K562 (cell line): ENCODE data around the gene STPG4. TPM values are rescaled to one million over a fixed set of nuclear protein-coding genes. Genes with fewer than 3 reads are reported as not detected.

Experiments
- ATAC-seq: fragments of 200-7000 bp; cut with Tn5 transposase; 3 replicates; pipeline ENCODE4 v1.9.1; 2020; ENCODE audit warnings: moderate library complexity
- BruUV-seq: library from RNA; stranded (reverse); fragments of 400-500 nt; replicated peaks from 2 replicates; lab custom pipeline; 2021; lab: Mats Ljungman, UMichigan
- CTCF ChIA-PET: fragments of 300-600 bp; formaldehyde crosslinking; extraction: SDS; loops from one replicate; lab custom pipeline; 2021; ENCODE audit warnings: low intra/inter-chr PET ratio; lab: Yijun Ruan, JAX
- POLR2A ChIA-PET: fragments of 300-600, 350-650 bp; sonication (Branson Sonifier 250); formaldehyde crosslinking; extraction: SDS; loops from one replicate; lab custom pipeline; 2021; ENCODE audit warnings: antibody characterized with exemption, inconsistent platforms; lab: Yijun Ruan, JAX
- DNase-seq, 4 experiments: peaks; one replicate each; pipeline versions ENCODE4 v3.0.0 to v3.0.0-alpha.2; 2011 to 2018; ENCODE audit warnings: low spot score in 3 of 4, mixed read lengths in 3 of 4; ENCODE audit errors: extremely low read depth in 1 of 4
- FAIRE-seq: peaks from 2 replicates; lab custom pipeline; 2011; peaks lifted over from hg19 to GRCh38; lab: Jason Lieb, UNC
- H2AFZ ChIP-seq: 2 replicates; pipeline ENCODE4 v1.6.0; 2011; ENCODE audit warnings: low read depth, low read length, control low read depth, inconsistent platforms
- H3K27ac ChIP-seq: fragments of 200-600 bp; 3 replicates; pipeline ENCODE4 v1.8.0; 2011; ENCODE audit warnings: low read depth, mild to moderate bottlenecking, control low read depth, inconsistent platforms, low read length, moderate library complexity, mixed read lengths; ENCODE audit errors: extremely low read depth
- H3K27me3 ChIP-seq, 2 experiments: fragments of 300-600 bp in 1 of 2; 2 replicates in 1 of 2; 3 replicates in 1 of 2; pipeline versions ENCODE4 v1.6.0 to v1.8.0; 2011; ENCODE audit warnings: inconsistent platforms in 2 of 2, low read length in 2 of 2, mild to moderate bottlenecking in 1 of 2, mixed read lengths in 1 of 2, moderate library complexity in 1 of 2; ENCODE audit not compliant: control insufficient read depth in 2 of 2, insufficient read depth in 2 of 2
- H3K36me3 ChIP-seq: fragments of 300-600 bp; 3 replicates; pipeline ENCODE4 v1.8.0; 2011; ENCODE audit warnings: mild to moderate bottlenecking, low read length, inconsistent platforms; ENCODE audit not compliant: control insufficient read depth, insufficient read depth
- H3K4me1 ChIP-seq, 2 experiments: fragments of 200-600 bp in 1 of 2; replicated peaks in 1 of 2; 2 replicates in 1 of 2; 3 replicates in 1 of 2; pipeline versions ENCODE4 v1.5.1 to v1.8.0; 2011; ENCODE audit warnings: inconsistent platforms in 2 of 2, low read length in 2 of 2, mild to moderate bottlenecking in 1 of 2, mixed read lengths in 1 of 2, moderate library complexity in 1 of 2; ENCODE audit not compliant: control insufficient read depth in 2 of 2, insufficient read depth in 2 of 2
- H3K4me2 ChIP-seq: 2 replicates; pipeline ENCODE4 v1.6.1; 2011; ENCODE audit warnings: low read length, control low read depth, inconsistent platforms, mixed read lengths; ENCODE audit not compliant: insufficient read depth
- H3K4me3 ChIP-seq: fragments of 200-600 bp; sonication (generic), shearing (Covaris generic); 2 replicates; pipeline ENCODE4 v1.5.1; 2016; ENCODE audit warnings: control low read depth, inconsistent platforms
- H3K79me2 ChIP-seq: fragments of 200-600 bp; 3 replicates; pipeline ENCODE4 v1.8.0; 2011; ENCODE audit warnings: low read length, inconsistent platforms; ENCODE audit not compliant: control insufficient read depth, insufficient read depth
- H3K9ac ChIP-seq, 2 experiments: 2 replicates each; pipeline versions ENCODE4 v1.6.0 to v1.6.1; 2011; ENCODE audit warnings: low read depth in 2 of 2, low read length in 2 of 2, control low read depth in 1 of 2, inconsistent platforms in 1 of 2, mild to moderate bottlenecking in 1 of 2, mixed read lengths in 1 of 2; ENCODE audit not compliant: insufficient read depth in 1 of 2
- H3K9me1 ChIP-seq: one replicate; pipeline ENCODE4 v1.6.0; 2011; ENCODE audit warnings: inconsistent platforms, mild to moderate bottlenecking, low read length, moderate library complexity; ENCODE audit not compliant: control insufficient read depth, insufficient read depth
- H3K9me3 ChIP-seq: replicated peaks from 2 replicates; pipeline ENCODE4 v1.5.1; 2011; ENCODE audit warnings: low read depth, low read length, inconsistent platforms; ENCODE audit not compliant: control insufficient read depth, insufficient read depth
- H4K20me1 ChIP-seq: replicated peaks from 2 replicates; pipeline ENCODE4 v1.6.1; 2011; ENCODE audit warnings: low read length, inconsistent platforms, mixed read lengths; ENCODE audit not compliant: control insufficient read depth, insufficient read depth
- CREBBP ChIP-seq: IDR thresholded peaks from one replicate; pipeline ENCODE4 v1.6.1; 2012; ENCODE audit warnings: low read depth, mild to moderate bottlenecking, control low read depth, inconsistent platforms, low read length
- CREM ChIP-seq: IDR thresholded peaks from 2 replicates; pipeline ENCODE4 v1.6.1; 2014; ENCODE audit warnings: antibody characterized with exemption, low read depth
- GATAD2A ChIP-seq: fragments of 450-650 bp; IDR thresholded peaks from 2 replicates; pipeline ENCODE4 v1.6.1; 2017
- MCM5 ChIP-seq: fragments of 450-650 bp; IDR thresholded peaks from 2 replicates; pipeline ENCODE4 v1.6.1; 2016; ENCODE audit warnings: low read depth
- PML ChIP-seq: IDR thresholded peaks from 2 replicates; pipeline ENCODE4 v1.6.1; 2012; ENCODE audit warnings: low read length, inconsistent platforms
- RCOR1 ChIP-seq, 2 experiments: IDR thresholded peaks; 2 replicates each; pipeline ENCODE4 v1.6.1; 2012; ENCODE audit warnings: low read depth in 2 of 2, low read length in 2 of 2, borderline replicate concordance in 1 of 2, improper control_type of control experiment in 1 of 2
- TEAD1 ChIP-seq, 2 experiments: fragments of 450-650 bp in 1 of 2; sonication (generic) in 1 of 2; formaldehyde crosslinking; IDR thresholded peaks; 2 replicates each; pipeline versions ENCODE4 v1.4.0 to v1.8.0; 2020 to 2022; ENCODE audit warnings: mild to moderate bottlenecking in 2 of 2, missing genetic modification reagents in 1 of 2
- ZNF174 ChIP-seq: fragments of 250-450 bp; sonication (Bioruptor Pico); IDR thresholded peaks from 2 replicates; pipeline ENCODE4 v1.4.0; 2020; ENCODE audit warnings: mild to moderate bottlenecking
- ZNF57 ChIP-seq: fragments of 450-650 bp; formaldehyde crosslinking; IDR thresholded peaks from 2 replicates; pipeline ENCODE4 v1.4.0; 2020; ENCODE audit warnings: mild to moderate bottlenecking, moderate library complexity
- WGBS: fragments of 100-300 bp; shearing (Covaris generic); methylation state at CpG from one replicate; pipeline ENCODE4 v1.1.6; 2016; ENCODE audit warnings: low coverage, mixed read lengths; ENCODE audit not compliant: insufficient coverage; ENCODE audit errors: missing lambda C conversion rate; 5-methylcytosine and 5-hydroxymethylcytosine counted together
- in situ Hi-C: fragments of 300-500 bp; cut with MboI; formaldehyde crosslinking; loops from 4 replicates; pipeline ENCODE4 v1.15.0; 2018; ENCODE audit warnings: inconsistent platforms, mixed read lengths
- intact Hi-C: fragments of 100-400 bp; cut with micrococcal nuclease; formaldehyde crosslinking; loops from 2 replicates; pipeline ENCODE4 v1.14.2; 2022
- polyA plus RNA-seq, 8 experiments: library from polyadenylated mRNA; depleted of rRNA in 4 of 8; stranded (reverse) in 5 of 8; unstranded in 3 of 8; fragments of >200 nt; fragmentation: Nextera tagmentation in 2 of 8; fragmentation: Illumina TruSeq in 1 of 8; extraction: Ambion mirVana in 2 of 8; extraction: Trizol in 1 of 8; gene quantifications; 2 replicates each; pipeline versions ENCODE4 v1.2.1 to v1.2.3, GENCODE V29; 2011 to 2014; ENCODE audit warnings: inconsistent platforms in 1 of 8, missing spikeins in 1 of 8
- total RNA-seq, 7 experiments: library from RNA; depleted of rRNA in 6 of 7; stranded (reverse); fragments of >200 nt in 6 of 7; fragmentation: Illumina TruSeq in 2 of 7; extraction: Trizol in 2 of 7; gene quantifications; 2 replicates each; pipeline versions ENCODE4 v1.2.1 to v1.2.3, GENCODE V29; 2011 to 2021; ENCODE audit warnings: low replicate concordance in 1 of 7
- TF ChIP-seq, protein P1 (sequence below), 3 experiments: fragments of 200-800 bp in 1 of 3; sonication (Bioruptor generic) in 1 of 3; sonication (generic) in 1 of 3; formaldehyde crosslinking in 1 of 3; IDR thresholded peaks; 2 replicates each; pipeline versions ENCODE4 v1.6.1 to v1.8.0; 2016 to 2022; ENCODE audit warnings: mild to moderate bottlenecking in 2 of 3, missing compliant biosample characterization in 2 of 3, missing genetic modification characterization in 2 of 3, missing genetic modification reagents in 1 of 3
- TF ChIP-seq, protein P2 (sequence below): fragments of 450-650 bp; formaldehyde crosslinking; IDR thresholded peaks from 2 replicates; pipeline ENCODE4 v1.4.0; 2020; ENCODE audit warnings: mild to moderate bottlenecking, moderate library complexity
- TF ChIP-seq, protein P3 (sequence below), 2 experiments: fragments of 450-650 bp in 1 of 2; IDR thresholded peaks; 2 replicates each; pipeline ENCODE4 v1.6.1; 2011 to 2017; ENCODE audit warnings: low read depth in 2 of 2, antibody characterized with exemption in 1 of 2, borderline replicate concordance in 1 of 2, low read length in 1 of 2, mild to moderate bottlenecking in 1 of 2, mixed read lengths in 1 of 2; ENCODE audit not compliant: control insufficient read depth in 1 of 2

STPG4 gene
- total and polyA plus RNA-seq, 9 of the 15 experiments (the other 6 are each of a cell fraction or from before 2014, with no cell fraction given) = 0.10 to 0.68 (median 0.22) TPM; not detected in 6

- ATAC-seq = no peak
- intact Hi-C loops = no loop called here
- H3K9me3 ChIP-seq = no peaks in the 10 kb centered on the region
- POLR2A ChIA-PET = interaction anchor here (0.6 to 1.0 kb wide), 2 partner anchors 12 to 1213 kb away, joined by 3 read pairs; no protein-coding TSS in a partner anchor
- 0 out of 2 replicates have a peak, but pooled peaks cover 2% of the 10 kb centered on the region for H4K20me1 ChIP-seq
- no peaks in the 10 kb centered on the region for H3K36me3 ChIP-seq
- TF ChIP-seq CREM = no peak
- TF ChIP-seq CREBBP = no peak
- TF ChIP-seq RCOR1 (IDR thresholded peaks at IDR 0.05; ENCODE audit: borderline replicate concordance in 1 of 2, low read depth in 2 of 2, low read length in 2 of 2) = no peak
- no peak for TF ChIP-seq MCM5
- TF ChIP-seq PML = no peak
- TF ChIP-seq, protein P1, sequence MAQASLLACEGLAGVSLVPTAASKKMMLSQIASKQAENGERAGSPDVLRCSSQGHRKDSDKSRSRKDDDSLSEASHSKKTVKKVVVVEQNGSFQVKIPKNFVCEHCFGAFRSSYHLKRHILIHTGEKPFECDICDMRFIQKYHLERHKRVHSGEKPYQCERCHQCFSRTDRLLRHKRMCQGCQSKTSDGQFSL (CRISPR knock-in tag; IDR thresholded peaks at IDR 0.05) = no peak
- TF ChIP-seq, protein P1 (tag; IDR thresholded peaks at IDR 0.05) = no peak
- TF ChIP-seq ZNF174 (CRISPR knock-in tag) = no peak
- TF ChIP-seq, protein P2, sequence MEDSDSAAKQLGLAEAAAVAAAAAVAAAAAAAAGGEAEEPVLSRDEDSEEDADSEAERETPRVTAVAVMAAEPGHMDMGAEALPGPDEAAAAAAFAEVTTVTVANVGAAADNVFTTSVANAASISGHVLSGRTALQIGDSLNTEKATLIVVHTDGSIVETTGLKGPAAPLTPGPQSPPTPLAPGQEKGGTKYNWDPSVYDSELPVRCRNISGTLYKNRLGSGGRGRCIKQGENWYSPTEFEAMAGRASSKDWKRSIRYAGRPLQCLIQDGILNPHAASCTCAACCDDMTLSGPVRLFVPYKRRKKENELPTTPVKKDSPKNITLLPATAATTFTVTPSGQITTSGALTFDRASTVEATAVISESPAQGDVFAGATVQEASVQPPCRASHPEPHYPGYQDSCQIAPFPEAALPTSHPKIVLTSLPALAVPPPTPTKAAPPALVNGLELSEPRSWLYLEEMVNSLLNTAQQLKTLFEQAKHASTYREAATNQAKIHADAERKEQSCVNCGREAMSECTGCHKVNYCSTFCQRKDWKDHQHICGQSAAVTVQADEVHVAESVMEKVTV (CRISPR knock-in tag) = no peak
- no peak for TF ChIP-seq ZNF57 (CRISPR knock-in tag)
- no peak for TF ChIP-seq TEAD1 (CRISPR knock-in tag; IDR thresholded peaks at IDR 0.05)
- no peak for TF ChIP-seq GATAD2A
- TF ChIP-seq, protein P3, sequence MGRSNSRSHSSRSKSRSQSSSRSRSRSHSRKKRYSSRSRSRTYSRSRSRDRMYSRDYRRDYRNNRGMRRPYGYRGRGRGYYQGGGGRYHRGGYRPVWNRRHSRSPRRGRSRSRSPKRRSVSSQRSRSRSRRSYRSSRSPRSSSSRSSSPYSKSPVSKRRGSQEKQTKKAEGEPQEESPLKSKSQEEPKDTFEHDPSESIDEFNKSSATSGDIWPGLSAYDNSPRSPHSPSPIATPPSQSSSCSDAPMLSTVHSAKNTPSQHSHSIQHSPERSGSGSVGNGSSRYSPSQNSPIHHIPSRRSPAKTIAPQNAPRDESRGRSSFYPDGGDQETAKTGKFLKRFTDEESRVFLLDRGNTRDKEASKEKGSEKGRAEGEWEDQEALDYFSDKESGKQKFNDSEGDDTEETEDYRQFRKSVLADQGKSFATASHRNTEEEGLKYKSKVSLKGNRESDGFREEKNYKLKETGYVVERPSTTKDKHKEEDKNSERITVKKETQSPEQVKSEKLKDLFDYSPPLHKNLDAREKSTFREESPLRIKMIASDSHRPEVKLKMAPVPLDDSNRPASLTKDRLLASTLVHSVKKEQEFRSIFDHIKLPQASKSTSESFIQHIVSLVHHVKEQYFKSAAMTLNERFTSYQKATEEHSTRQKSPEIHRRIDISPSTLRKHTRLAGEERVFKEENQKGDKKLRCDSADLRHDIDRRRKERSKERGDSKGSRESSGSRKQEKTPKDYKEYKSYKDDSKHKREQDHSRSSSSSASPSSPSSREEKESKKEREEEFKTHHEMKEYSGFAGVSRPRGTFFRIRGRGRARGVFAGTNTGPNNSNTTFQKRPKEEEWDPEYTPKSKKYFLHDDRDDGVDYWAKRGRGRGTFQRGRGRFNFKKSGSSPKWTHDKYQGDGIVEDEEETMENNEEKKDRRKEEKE (IDR thresholded peaks at IDR 0.05; ENCODE audit: borderline replicate concordance in 1 of 2, control insufficient read depth in 1 of 2, low read depth in 2 of 2, low read length in 1 of 2) = no peak
- TF ChIP-seq, all 486 proteins: peak for 0
- BruUV-seq = no TSS peak
- WGBS = 79% methylated on average over 2 of the region's 2 CpGs
- Histone ChIP-seq H3K4me2 (no peak overlapping the region), H3K79me2 (no peaks in the 10 kb centered on the region), H3K27ac (no peak overlapping the region), H2AFZ (no peak overlapping the region), H3K4me1 (peaks cover 3 to 5% of the 10 kb centered on the region in 2 experiments; a peak in 3 of 5 replicates), H3K27me3 (no peaks in the 10 kb centered on the region), H3K9me1 (no peaks in the 10 kb centered on the region), H3K4me3 (no peak overlapping the region), H3K9ac (0 out of 4 replicates have a peak overlapping the region, but pooled peaks of 1 of the 2 experiments have one; percentile 42)
- FAIRE-seq (no peak), DNase-seq (no peak)
- CTCF ChIA-PET = no interaction called here
- in situ Hi-C loops = no loop called here
Observed at GRCh38 chr2:47039489-47039870, 115.6 kb downstream of the STPG4 start.
